ENCODE results near the gene GJB6.
A peak's percentile ranks its signal among the peaks of the same experiment; 100 is the strongest.

GRCh38 chr13:20263393-20264044 lies 31.4 kb upstream of the GJB6 start:
- TF ChIP-seq REST (IDR thresholded peaks at IDR 0.05) (no peak), MAX (IDR thresholded peaks at IDR 0.05) (no peak), JUND (IDR thresholded peaks at IDR 0.05) (no peak), EGR1 (IDR thresholded peaks at IDR 0.05; ENCODE audit: low read depth in 2 of 2) (no peak), TAF1 (conservative IDR thresholded peaks at IDR 0.05) (no peak), YY1 (IDR thresholded peaks at IDR 0.05) (peak; percentile 30), HNF4A (conservative IDR thresholded peaks at IDR 0.05) (peak; percentile 72 to 84), GABPA (IDR thresholded peaks at IDR 0.05 in 1 of 2, conservative IDR thresholded peaks at IDR 0.05 in 1 of 2) (no peak), RAD21 (IDR thresholded peaks at IDR 0.05) (no peak), CTCF (IDR thresholded peaks at IDR 0.05; ENCODE audit: low read depth, low read length, missing input control) (no peak), ZBTB33 (IDR thresholded peaks at IDR 0.05) (no peak), RXRA (IDR thresholded peaks at IDR 0.05) (peak in 1 of 2 donors; percentile 58), FOXA1 (IDR thresholded peaks at IDR 0.05) (no peak), SP1 (IDR thresholded peaks at IDR 0.05) (peak; percentile 82)

Data from liver (tissue), 3 donors.